ENCODE results near the gene ZDHHC8.

- no peak for TF ChIP-seq CTCF (optimal IDR thresholded peaks at IDR 0.05 in 1 of 3, IDR thresholded peaks at IDR 0.05 in 1 of 3, conservative IDR thresholded peaks at IDR 0.05 in 1 of 3; ENCODE audit: extremely low read depth in 1 of 3, insufficient read depth in 2 of 3, low read length in 3 of 3)
- TF ChIP-seq EZH2 (IDR thresholded peaks at IDR 0.05; ENCODE audit: low read length): no peak
Observed at GRCh38 chr22:20169253-20169822, 37.7 kb downstream of the ZDHHC8 start.
